Measurements from ENCODE around the gene LRIT1.

Gene LRIT1

GRCh38 chr10:84193327-84193726 is 48.0 kb downstream of the LRIT1 start:
- DNase-seq (ENCODE audit: low read depth in 2 of 2) = no peak

- DNase-seq (ENCODE audit: low read depth in 2 of 2) = no peak
Observed at GRCh38 chr10:84191106-84191505, 50.2 kb downstream of the LRIT1 start.

GRCh38 chr10:84190621-84191020 is 50.7 kb downstream of the LRIT1 start:
- DNase-seq (ENCODE audit: low read depth in 2 of 2) = no peak

DNA sequence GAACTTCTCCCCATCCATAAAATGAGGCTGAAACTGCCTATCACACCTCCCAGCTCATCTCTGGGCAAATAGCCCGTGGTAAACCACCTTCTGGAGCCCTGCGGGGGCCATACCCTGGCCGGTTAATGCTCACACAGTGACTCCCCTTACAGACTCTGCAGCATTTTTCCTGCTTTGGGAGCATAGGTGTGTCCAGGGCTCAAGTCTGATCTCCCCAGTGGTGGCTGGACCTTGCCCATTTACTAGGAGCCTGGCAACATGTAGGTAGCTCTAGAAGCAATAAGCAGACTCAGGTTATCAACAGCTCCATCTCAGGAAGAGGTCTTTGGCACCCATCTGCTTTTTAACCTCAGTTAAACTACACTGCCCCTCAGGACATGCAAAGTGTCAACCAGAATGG is 52.5 kb downstream of the LRIT1 start:
- DNase-seq (ENCODE audit: low read depth in 2 of 2) = no peak

GRCh38 chr10:84185526-84186175 is 55.7 kb downstream of the LRIT1 start:
- no peak for DNase-seq (ENCODE audit: low read depth in 2 of 2)

GRCh38 chr10:84184517-84184916 is 56.8 kb downstream of the LRIT1 start:
- DNase-seq (ENCODE audit: low read depth in 2 of 2) = no peak

GRCh38 chr10:84181631-84182030 is 59.7 kb downstream of the LRIT1 start:
- DNase-seq (ENCODE audit: low read depth in 2 of 2) = no peak
